Activated CD4-positive, alpha-beta T cell treated with anti-CD3 and anti-CD28 coated beads, Interleukin-2, amount 10 ng/mL, durations not matched to agents 7 days and 5 days (primary cell): Measurements from ENCODE around the gene CCDC80. TPM values are rescaled to one million over a fixed set of nuclear protein-coding genes. Genes with fewer than 3 reads are reported as not detected.

ENCODE experiments used
- CTCF ChIA-PET: fragments of 350-600 bp; sonication (Branson Sonifier 250); formaldehyde crosslinking; loops from one replicate; lab custom pipeline; 2021; ENCODE audit warnings: antibody characterized with exemption; lab: Charles Lee
- POLR2A ChIA-PET: fragments of 350-600 bp; sonication (Branson Sonifier 250); formaldehyde crosslinking; loops from one replicate; lab custom pipeline; 2021; ENCODE audit warnings: antibody characterized with exemption; lab: Charles Lee
- DNase-seq: peaks from one replicate; pipeline ENCODE4 v3.0.0-alpha.2; 2020
- H3K27ac Mint-ChIP-seq: one replicate; pipeline ENCODE4 v1.8.0; 2021; ENCODE audit warnings: mild to moderate bottlenecking, moderate library complexity, mixed read lengths
- H3K27me3 Mint-ChIP-seq: one replicate; pipeline ENCODE4 v1.8.0; 2021; ENCODE audit warnings: mixed read lengths
- H3K36me3 Mint-ChIP-seq: one replicate; pipeline ENCODE4 v1.8.0; 2021; ENCODE audit warnings: low read depth, mixed read lengths
- H3K4me1 Mint-ChIP-seq: one replicate; pipeline ENCODE4 v1.8.0; 2021; ENCODE audit warnings: mixed read lengths
- H3K4me3 Mint-ChIP-seq: one replicate; pipeline ENCODE4 v1.8.0; 2021; ENCODE audit warnings: mild to moderate bottlenecking, moderate library complexity, mixed read lengths
- H3K9me3 Mint-ChIP-seq: one replicate; pipeline ENCODE4 v1.8.0; 2021; ENCODE audit warnings: mixed read lengths
- total RNA-seq, 2 experiments: library from RNA; stranded (reverse); gene quantifications; one replicate each; pipeline ENCODE4 v1.2.3, GENCODE V29; 2021

The CCDC80 gene
- total RNA-seq, 2 experiments from 2014 or later = not detected

DNA sequence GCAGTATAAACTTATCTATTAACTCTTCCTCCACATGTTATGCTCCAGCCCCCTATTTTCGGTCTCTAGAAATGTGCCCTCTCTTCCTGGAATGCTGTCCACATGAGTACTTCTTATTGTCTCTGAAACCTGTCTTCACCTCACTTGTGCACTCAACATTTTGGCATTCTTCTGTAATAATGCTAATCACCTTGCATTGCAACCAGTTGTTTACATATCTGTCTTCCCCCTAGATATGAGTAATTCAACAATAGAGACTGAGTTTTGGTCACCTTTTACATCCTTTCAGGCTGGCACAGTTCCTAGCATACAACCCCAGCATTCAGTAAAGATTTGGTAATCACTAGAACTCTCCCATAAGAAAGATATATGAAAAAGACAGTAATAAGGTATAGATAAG, 17.2 kb downstream of the CCDC80 start:
- ChIA-PET POLR2A (no interaction called here), CTCF (interaction anchor here (1.0 kb wide), 1 partner anchor 9 kb away, joined by 4 read pairs; no protein-coding TSS in a partner anchor)
- Mint-ChIP-seq H3K36me3 (no peaks in the 10 kb centered on the region), H3K4me1 (no peaks in the 10 kb centered on the region), H3K4me3 (no peak overlapping the region), H3K9me3 (no peaks in the 10 kb centered on the region), H3K27ac (no peak overlapping the region), H3K27me3 (peaks cover 10% of the 10 kb centered on the region)
- no peak for DNase-seq

DNA sequence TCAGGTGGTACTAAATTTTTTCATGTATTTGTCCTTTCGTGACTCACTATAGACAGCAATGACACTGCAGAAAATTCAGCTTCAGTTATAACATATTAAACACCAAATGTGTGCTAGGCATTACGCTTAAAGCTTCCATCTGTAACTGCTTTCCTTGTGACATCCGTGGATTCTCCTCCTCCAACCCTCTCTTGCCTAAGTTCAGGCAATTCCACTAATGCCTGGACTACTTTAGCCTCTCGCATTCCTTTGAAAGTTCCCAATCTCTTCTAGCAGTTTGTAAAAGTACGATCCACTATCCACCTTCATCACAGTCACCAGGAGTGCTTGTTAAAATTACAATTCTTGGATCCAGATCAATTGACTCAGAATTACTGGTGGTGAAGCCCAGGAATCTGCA, 17.7 kb downstream of the CCDC80 start:
- Mint-ChIP-seq H3K27ac (no peak overlapping the region), H3K4me3 (no peak overlapping the region), H3K9me3 (no peaks in the 10 kb centered on the region), H3K36me3 (no peaks in the 10 kb centered on the region), H3K4me1 (no peaks in the 10 kb centered on the region), H3K27me3 (peaks cover 10% of the 10 kb centered on the region)
- CTCF ChIA-PET = interaction anchor here (1.0 kb wide), 1 partner anchor 9 kb away, joined by 4 read pairs; no protein-coding TSS in a partner anchor
- POLR2A ChIA-PET = no interaction called here
- DNase-seq = no peak

DNA sequence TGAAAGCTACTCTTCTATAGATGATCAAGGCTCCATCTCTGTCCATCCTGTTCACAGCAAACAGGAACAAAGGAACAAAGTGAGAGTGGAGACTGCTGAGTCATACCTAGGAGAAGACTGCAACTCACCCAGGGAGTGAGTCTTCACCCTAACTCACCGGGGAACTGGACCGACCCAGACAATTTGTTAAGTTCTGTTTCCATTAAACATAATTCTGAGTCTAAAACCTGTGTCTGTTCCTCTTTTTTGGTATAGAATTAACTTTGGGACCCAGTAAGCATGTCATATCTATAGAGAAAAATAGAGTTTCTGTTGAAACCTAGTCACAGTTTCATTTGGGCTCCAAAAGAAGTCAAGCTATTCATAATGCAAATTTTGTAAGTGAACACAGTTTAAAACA, 21.6 kb downstream of the CCDC80 start:
- Mint-ChIP-seq H3K9me3 (no peaks in the 10 kb centered on the region), H3K4me1 (no peaks in the 10 kb centered on the region), H3K27ac (no peak overlapping the region), H3K36me3 (no peaks in the 10 kb centered on the region), H3K27me3 (peaks cover 7% of the 10 kb centered on the region), H3K4me3 (no peak overlapping the region)
- ChIA-PET CTCF (no interaction called here), POLR2A (no interaction called here)
- DNase-seq = no peak

DNA sequence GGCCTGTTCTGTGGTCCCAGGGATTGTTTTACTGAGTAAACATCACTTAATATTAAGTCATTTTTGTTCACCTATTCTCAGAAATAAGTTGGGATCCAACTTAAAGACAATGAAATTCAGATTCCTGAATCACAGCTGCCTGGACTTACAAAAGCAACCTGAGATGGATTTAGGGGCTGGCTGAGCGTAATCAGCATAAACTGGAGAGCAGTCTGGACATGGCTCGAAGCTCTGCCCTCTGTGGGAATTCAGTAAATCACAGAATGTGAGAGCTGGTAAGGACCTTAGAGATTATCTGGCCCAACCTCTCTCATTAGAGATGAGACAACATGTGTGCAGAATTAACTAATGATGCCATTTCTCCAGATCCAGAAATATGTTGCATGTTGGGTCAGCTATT, 23.7 kb downstream of the CCDC80 start:
- Mint-ChIP-seq H3K4me3 (no peak overlapping the region), H3K36me3 (no peaks in the 10 kb centered on the region), H3K27me3 (peaks cover 2% of the 10 kb centered on the region), H3K4me1 (no peaks in the 10 kb centered on the region), H3K27ac (no peak overlapping the region), H3K9me3 (no peaks in the 10 kb centered on the region)
- ChIA-PET POLR2A (no interaction called here), CTCF (interaction anchor here (1.0 kb wide), 1 partner anchor 14 kb away, joined by 3 read pairs; no protein-coding TSS in a partner anchor)
- no peak for DNase-seq

DNA sequence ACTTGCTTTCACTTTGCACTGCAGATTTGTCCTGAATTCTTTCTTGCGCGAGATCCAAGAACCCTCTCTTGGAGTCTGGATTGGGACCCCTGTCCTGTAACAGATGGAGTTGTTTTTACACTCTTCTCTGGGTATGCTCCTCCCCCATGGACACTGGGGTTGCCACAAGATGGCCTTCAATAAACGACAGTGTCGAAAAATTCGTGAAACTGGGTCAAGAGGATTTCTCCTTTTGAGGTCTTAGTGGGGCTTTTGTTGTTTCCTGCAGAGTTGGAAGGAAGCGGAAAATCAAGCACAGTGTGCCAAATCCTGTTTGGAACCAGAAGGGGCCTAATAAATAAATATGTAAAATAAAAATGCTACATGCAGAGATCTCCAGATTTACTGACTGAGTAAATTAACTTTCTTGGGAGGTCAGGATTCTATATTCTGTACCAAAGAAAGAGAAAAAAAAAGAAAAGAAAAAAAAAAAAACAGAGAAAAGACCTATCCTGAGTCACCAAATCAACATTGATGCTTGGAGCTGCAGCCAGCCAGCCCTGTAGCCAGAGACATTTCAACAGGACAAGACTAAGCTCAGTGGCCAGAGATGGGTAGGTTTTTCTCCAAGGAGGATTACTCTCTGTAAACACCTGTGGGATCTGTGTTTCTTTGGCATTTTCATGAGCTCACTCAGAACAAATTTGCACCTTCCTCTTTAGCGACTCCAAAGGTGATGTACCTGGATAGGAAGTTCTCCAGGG, 24.8 kb downstream of the CCDC80 start:
- Mint-ChIP-seq H3K4me3 (no peak overlapping the region), H3K36me3 (no peaks in the 10 kb centered on the region), H3K27me3 (peaks cover 3% of the 10 kb centered on the region), H3K27ac (no peak overlapping the region), H3K9me3 (no peaks in the 10 kb centered on the region), H3K4me1 (no peaks in the 10 kb centered on the region)
- ChIA-PET CTCF (interaction anchor here (0.6 to 1.0 kb wide), 3 partner anchors 13 to 352 kb away, joined by 3 read pairs; no protein-coding TSS in a partner anchor), POLR2A (no interaction called here)
- no peak for DNase-seq

DNA sequence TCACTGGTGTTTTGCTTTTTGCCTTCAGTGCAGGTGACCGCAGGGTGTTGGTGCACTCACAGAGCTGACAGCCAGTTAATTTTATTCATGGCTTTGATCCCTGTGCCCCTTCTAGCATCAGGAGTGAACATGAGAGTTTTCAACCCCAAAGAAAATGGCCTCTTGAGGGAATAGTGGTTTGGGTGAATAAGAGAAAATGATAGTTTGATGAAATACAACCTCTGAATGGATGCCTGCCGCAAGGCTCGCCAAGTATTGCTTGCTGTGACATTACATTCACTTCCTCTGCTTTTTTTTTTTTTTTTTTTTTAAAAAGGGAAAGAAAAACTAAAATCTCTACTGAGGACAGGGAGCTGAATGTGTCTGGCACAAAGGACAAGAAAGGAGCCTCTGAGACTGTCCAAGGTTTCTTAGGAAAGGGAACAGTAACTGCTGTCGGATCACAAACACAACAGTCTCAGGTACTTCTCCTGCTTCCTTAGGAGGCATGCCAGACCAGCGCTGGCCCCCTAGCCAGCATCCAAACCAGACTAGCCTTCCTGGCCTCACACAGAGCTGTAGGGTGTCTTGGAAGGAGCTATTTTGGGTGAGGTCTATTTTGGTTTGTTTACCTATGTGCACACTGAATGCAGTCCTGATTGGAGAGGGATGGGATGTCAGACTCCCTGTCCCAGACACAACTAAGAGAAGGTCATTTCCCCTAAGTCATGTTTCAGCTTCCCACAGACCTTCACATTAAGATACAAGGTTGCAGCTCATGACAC, 29.0 kb downstream of the CCDC80 start:
- H3K9me3 Mint-ChIP-seq = no peaks in the 10 kb centered on the region
- H3K4me1 Mint-ChIP-seq = no peaks in the 10 kb centered on the region
- H3K36me3 Mint-ChIP-seq = no peaks in the 10 kb centered on the region
- ChIA-PET POLR2A (interaction anchor here (0.5 kb wide), 1 partner anchor 457 kb away, joined by 3 read pairs; no protein-coding TSS in a partner anchor), CTCF (interaction anchor here (0.6 to 1.2 kb wide), 7 partner anchors 9 to 501 kb away, joined by 3 to 8 read pairs (median 3); partner anchors contain the start of gene SLC9C1)
- peaks cover 19% of the 10 kb centered on the region for H3K27me3 Mint-ChIP-seq
- no peak for DNase-seq
- H3K4me3 Mint-ChIP-seq = no peak overlapping the region
- H3K27ac Mint-ChIP-seq = no peak overlapping the region

DNA sequence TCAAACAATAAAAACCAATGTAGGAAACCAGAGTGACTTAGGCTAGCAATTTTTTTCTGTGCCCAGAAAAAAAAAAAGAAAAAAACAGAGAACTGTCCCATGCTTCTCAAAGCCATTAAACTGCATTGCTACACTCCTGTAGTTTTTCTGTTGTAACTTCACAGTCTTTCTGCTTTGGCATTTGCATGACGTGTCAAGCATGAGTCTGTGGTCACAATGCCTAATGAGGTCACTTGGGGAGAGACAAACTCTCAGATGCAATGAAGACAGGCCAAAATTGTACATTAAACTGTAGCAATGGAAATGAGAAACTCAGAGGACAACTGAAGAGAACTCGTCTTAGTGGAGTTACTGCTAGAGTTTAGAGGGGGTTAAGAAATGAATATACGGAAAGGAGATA, 30.8 kb downstream of the CCDC80 start:
- H3K36me3 Mint-ChIP-seq = no peaks in the 10 kb centered on the region
- no peaks in the 10 kb centered on the region for H3K9me3 Mint-ChIP-seq
- ChIA-PET POLR2A (no interaction called here), CTCF (interaction anchor here (0.6 kb wide), 1 partner anchor 69 kb away, joined by 3 read pairs; no protein-coding TSS in a partner anchor)
- H3K27me3 Mint-ChIP-seq = peaks cover 23% of the 10 kb centered on the region
- DNase-seq = no peak
- H3K4me3 Mint-ChIP-seq = no peak overlapping the region
- no peak overlapping the region for H3K27ac Mint-ChIP-seq
- peaks cover 5% of the 10 kb centered on the region for H3K4me1 Mint-ChIP-seq

DNA sequence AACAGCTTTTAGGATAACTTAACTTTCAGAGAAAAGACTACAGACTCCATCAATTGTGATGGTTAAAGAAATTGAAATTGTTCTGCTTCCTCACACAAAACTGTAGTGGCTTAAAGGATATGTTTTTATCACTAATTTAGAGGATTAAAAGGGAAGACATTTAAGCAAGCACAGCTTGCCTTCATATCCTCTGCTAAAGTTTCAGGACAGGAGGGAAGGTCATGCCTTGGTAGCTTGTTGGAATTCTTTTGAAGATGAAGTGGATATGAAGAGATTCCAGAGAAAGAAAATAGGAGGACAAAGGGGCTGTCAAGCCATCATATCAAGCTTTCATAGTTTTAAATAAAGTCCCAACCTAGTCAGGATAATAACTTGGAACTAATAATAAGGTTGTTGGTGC, 33.1 kb downstream of the CCDC80 start:
- Mint-ChIP-seq H3K4me1 (peaks cover 14% of the 10 kb centered on the region), H3K9me3 (no peaks in the 10 kb centered on the region), H3K36me3 (no peaks in the 10 kb centered on the region), H3K27ac (no peak overlapping the region), H3K4me3 (no peak overlapping the region), H3K27me3 (peaks cover 21% of the 10 kb centered on the region)
- POLR2A ChIA-PET = no interaction called here
- no peak for DNase-seq
- CTCF ChIA-PET = interaction anchor here (1.0 to 1.3 kb wide), 3 partner anchors 26 to 35 kb away, joined by 3 read pairs; no protein-coding TSS in a partner anchor

DNA sequence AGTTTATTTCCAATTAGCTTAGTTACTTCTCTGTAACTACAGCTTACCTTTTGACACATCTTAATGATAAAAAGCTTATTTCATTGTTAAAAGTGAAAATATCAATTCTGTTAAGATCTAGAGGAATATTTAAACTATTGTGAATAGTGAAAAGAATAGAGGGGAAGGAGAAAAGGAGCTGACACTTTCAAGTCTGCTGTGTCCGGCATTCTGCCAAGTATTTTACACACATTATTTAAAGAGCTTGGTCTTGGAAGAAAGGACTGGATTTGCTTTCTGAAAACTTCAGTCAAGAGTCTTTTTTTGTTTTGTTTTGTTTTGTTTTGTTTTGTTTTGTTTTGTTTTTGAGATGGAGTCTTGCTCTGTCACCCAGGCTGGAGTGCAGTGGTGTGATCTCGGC, 34.8 kb downstream of the CCDC80 start:
- Mint-ChIP-seq H3K36me3 (no peaks in the 10 kb centered on the region), H3K4me3 (no peak overlapping the region), H3K9me3 (no peaks in the 10 kb centered on the region), H3K4me1 (peaks cover 26% of the 10 kb centered on the region), H3K27me3 (peaks cover 19% of the 10 kb centered on the region), H3K27ac (no peak overlapping the region)
- ChIA-PET POLR2A (no interaction called here), CTCF (no interaction called here)
- no peak for DNase-seq

DNA sequence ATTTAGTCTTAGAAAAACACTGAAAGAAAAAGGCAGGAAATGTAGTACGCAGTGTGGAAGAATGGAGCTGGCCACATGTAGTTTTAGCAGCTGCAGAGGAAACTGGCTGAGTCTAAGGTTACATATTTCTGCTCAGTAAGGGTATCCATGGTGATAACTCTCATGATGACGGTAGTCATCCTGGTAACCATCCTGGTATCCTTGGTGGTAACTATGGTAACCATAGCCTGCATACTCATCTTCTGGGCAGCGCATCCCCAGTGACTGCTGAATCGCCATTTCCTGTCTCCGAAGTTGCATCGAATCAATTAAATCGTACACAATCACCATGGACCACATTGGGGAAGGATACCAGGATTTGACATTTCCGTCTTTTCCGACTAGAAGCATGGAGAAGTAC, 35.7 kb downstream of the CCDC80 start:
- Mint-ChIP-seq H3K4me1 (peaks cover 26% of the 10 kb centered on the region), H3K27ac (no peak overlapping the region), H3K4me3 (no peak overlapping the region), H3K9me3 (no peaks in the 10 kb centered on the region), H3K27me3 (peaks cover 18% of the 10 kb centered on the region), H3K36me3 (no peaks in the 10 kb centered on the region)
- DNase-seq = no peak
- CTCF ChIA-PET = interaction anchor here (0.5 to 1.0 kb wide), 2 partner anchors 19 to 697 kb away, joined by 3 read pairs; no protein-coding TSS in a partner anchor
- POLR2A ChIA-PET = no interaction called here

DNA sequence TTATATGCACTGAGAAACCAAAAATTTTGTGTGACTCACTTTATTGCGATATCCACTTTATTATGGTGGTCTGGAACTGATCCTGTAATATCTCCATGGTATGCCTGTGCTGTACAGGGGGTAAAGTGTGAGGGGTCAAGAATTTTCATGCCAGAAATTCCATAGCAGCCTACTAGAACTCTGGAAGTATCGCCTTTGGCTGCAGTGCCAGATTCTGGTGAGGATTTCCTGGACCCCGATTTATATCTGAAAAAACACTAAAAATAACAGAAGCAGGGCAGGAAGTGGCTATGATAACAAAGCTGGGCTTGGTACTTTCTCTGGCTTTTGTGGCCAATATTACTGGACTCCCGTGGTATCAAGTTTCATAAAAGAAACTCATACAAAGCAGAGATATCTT, 36.4 kb downstream of the CCDC80 start:
- H3K27me3 Mint-ChIP-seq = peaks cover 16% of the 10 kb centered on the region
- H3K27ac Mint-ChIP-seq = no peak overlapping the region
- ChIA-PET CTCF (interaction anchor here (0.5 to 1.0 kb wide), 2 partner anchors 18 to 698 kb away, joined by 3 read pairs; no protein-coding TSS in a partner anchor), POLR2A (no interaction called here)
- H3K4me3 Mint-ChIP-seq = no peak overlapping the region
- H3K4me1 Mint-ChIP-seq = peaks cover 26% of the 10 kb centered on the region
- no peak for DNase-seq
- no peaks in the 10 kb centered on the region for H3K36me3 Mint-ChIP-seq
- H3K9me3 Mint-ChIP-seq = no peaks in the 10 kb centered on the region

DNA sequence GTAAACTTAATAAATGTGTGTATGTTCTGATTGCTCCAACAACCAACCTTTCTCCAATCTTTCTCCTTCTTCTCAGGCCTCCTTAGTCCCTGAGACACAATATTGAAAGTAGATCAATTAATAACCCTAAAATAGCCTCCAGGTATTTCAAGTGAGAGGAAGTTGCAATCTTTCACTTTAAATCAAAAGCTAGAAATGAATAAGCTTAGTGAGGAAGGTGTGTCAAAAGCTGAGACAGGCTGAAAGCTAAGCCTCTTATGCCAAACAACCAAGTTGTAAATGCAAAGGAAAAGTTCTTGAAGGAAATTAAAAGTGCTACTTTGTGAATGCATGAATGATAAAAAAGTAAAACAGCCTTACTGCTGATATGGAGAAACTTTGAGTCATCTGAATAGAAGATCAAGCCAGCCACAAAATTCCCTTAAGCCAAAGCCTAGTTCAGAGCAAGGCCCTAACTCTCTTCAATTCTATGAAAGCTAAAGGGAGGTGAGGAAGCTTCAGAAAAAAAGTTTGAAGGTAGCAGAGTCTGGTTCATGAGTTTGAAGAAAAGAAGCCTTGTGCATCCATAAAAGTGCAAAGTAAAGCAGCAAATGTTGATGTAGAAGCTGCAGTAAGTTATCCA, 38.6 kb downstream of the CCDC80 start:
- no peak overlapping the region for H3K27ac Mint-ChIP-seq
- POLR2A ChIA-PET = interaction anchor here (0.6 kb wide), 1 partner anchor 106 kb away, joined by 4 read pairs; no protein-coding TSS in a partner anchor
- no peak for DNase-seq
- H3K27me3 Mint-ChIP-seq = peaks cover 7% of the 10 kb centered on the region
- peaks cover 4% of the 10 kb centered on the region for H3K36me3 Mint-ChIP-seq
- H3K4me1 Mint-ChIP-seq = peaks cover 26% of the 10 kb centered on the region
- no peaks in the 10 kb centered on the region for H3K9me3 Mint-ChIP-seq
- no peak overlapping the region for H3K4me3 Mint-ChIP-seq
- CTCF ChIA-PET = interaction anchor here (0.7 to 1.3 kb wide), 4 partner anchors 10 to 1189 kb away, joined by 3 read pairs; no protein-coding TSS in a partner anchor
